Cerebellar nuclear complex (tissue), 1 donor: ENCODE data around the gene SYNGR2.
"Not testable (repeated sequence)": the region's sequence is repeated elsewhere in the genome, so short reads cannot be mapped to it uniquely, and the experiment has no call there.

Experiments used
- DNase-seq, 2 experiments: peaks; one replicate each; lab custom pipeline; 2025; lab: John Stamatoyannopoulos, UW

The SYNGR2 gene

DNA sequence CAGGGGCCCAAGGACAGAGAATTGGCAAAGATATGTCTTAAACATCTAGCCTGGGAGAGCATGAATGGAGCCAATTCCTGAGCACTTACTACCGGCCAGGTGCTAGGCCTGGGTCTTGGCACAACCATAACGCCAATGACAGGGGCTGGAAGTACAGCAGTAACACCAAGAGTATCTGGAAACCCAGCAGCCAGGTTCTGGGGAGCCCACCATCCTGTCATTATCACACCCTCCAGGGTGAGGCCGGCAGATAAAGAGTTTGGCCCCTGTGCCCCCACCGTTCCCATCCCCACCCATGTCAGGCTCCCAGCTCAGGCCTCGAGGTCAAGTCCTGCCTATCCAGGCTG, 38.3 kb upstream of the SYNGR2 start:
- no peak for DNase-seq

DNA sequence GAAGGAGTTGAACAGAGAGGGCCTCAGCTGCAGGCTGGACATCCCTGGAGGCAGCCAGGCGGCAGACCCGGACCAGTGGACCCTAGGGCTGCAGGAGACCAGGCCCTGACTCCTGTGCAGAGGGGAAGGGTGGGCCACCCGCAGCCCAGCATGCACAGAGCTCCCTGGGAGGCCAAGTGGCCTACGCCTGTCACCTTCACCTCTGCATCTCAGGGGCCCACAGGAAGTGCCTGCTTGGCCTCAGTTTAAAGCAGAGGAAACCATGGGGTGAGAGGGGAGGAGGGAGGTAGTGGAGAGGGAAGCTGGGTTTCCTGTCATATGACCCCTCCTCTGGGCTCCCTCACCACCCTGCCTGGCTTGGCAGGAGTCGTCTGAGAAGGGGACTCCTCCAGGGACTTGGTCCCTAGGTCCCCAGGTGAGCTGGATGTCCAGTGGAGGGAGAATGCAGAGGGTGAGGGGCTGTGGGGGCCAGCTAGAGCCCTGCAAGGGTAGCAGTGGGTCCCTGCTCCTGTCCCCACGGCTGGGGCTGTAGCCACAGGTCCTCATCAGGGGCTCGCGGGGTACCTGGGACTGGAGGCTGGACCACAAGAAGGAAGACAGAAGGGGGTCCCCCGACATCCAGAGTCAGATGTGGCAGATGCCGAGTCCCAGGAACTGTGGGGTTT, 37.8 kb upstream of the SYNGR2 start, which contains the start of gene TMC8:
TSS of gene TMC8 (plus strand) at position 335 of the 665 bp plus-strand sequence. CDS start 818 bp downstream, outside the sequence.
- DNase-seq: no peak

DNA sequence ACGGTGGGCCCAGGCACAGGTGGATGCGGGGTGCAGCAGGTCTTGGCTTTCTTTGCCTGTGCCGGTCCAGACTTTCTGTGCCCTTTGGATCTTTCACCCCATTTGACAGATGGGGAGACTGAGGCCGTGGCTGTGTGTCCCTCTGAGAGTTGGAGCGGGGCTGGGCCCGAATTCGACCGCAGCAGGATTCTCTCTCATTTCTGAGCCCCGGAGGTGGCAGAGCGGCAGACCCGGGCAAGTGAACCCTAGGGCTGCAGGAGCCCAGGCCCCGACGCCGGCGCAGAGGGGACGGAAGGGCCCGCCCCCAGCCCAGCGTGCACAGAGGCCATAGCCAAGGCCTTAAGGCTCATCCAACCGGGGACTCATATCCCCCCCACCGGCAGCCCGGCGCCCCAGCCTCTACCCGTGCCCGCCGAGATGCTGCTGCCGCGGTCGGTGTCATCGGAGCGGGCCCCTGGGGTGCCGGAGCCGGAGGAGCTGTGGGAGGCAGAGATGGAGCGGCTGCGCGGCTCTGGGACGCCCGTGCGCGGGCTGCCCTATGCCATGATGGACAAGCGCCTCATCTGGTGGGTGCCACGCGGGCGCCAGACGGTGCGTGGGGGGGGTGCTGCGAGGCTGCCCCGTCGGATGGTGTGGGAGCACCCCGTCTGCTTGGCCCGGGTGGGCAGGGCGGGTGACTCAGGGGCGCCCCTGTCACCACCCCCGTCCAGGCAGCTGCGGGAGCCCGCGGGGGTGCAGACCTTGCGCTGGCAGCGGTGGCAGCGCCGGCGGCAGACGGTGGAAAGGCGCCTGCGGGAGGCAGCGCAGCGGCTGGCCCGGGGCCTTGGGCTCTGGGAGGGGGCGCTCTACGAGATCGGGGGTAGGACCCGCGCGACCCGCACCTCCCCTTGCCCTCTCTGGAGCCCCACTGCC, 37.0 kb upstream of the SYNGR2 start:
- no peak for DNase-seq

DNA sequence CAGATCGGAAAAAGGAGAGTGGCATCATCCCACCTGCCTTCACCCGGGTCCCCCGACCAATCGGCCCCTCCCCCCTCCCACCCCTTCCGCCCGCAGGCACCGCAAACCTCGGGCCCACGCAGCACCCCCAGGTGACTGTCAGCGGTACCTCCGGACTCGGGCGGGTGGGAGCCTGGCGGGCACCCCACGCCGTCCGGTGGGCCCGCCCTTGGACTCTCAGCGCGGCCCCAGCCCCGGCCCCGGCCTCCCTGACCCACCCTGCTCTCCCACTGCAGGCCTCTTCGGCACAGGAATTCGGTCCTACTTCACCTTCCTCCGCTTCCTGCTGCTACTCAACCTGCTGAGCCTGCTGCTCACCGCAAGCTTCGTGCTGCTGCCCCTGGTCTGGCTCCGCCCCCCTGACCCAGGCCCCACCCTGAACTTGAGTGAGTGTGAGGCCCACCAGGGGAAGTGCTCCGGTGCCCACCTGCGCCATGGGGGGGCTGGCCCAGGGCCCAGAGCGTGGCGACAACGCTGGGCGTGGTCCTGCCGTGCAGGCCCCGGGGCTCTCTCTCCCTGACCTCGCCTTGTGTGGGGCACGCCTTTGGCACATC, 36.2 kb upstream of the SYNGR2 start:
- no peak for DNase-seq

DNA sequence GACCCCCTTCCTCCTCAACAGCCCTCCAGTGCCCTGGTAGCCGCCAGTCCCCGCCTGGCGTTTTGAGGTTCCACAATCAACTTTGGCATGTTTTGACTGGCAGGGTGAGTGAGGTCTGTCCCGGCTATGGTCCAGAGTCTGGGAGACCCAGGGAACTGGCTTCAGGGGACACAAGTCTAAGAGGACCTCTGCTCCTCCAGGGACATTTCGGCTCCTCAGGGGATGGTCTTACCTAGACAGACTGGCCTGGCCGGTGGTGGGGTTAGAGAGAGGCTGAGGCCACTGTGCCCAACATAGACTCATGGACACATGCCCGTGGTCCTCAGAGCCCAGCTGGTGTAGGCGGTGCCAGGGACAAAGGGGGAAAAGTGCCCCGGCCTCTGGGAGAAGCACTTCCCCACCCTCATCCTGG, 35.6 kb upstream of the SYNGR2 start:
- DNase-seq: no peak

DNA sequence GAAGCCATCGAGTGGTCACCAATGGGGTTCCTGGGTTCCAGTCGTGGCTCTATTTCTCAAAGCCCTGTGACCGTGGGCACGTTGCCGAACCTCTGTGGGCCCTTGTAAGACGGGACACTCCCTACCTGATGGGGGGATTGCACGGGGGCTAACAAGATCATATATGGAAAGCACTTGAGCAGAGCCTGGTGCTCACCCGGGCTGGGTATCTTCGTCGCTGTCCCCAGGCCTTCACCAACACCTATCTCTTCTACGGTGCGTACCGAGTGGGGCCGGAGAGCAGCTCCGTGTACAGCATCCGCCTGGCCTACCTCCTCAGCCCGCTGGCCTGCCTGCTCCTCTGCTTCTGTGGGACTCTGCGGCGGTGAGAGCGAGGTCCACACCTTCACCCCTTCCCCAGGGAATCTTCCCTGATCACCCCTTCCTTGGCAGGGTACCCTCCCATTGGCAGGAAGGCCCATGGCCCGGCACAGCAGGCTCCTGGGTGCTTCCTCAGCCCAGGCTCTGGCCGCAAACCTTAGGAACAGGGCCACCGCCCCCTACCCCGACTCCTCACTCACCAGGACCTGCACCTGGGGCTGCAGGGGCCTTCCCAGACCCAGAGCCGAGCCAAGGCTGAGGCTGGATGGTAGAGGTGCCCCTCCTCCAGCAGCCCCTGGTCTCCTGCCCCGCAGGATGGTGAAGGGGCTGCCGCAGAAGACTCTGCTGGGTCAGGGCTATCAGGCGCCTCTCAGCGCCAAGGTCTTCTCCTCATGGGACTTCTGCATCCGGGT, 35.0 kb upstream of the SYNGR2 start:
- no peak for DNase-seq

DNA sequence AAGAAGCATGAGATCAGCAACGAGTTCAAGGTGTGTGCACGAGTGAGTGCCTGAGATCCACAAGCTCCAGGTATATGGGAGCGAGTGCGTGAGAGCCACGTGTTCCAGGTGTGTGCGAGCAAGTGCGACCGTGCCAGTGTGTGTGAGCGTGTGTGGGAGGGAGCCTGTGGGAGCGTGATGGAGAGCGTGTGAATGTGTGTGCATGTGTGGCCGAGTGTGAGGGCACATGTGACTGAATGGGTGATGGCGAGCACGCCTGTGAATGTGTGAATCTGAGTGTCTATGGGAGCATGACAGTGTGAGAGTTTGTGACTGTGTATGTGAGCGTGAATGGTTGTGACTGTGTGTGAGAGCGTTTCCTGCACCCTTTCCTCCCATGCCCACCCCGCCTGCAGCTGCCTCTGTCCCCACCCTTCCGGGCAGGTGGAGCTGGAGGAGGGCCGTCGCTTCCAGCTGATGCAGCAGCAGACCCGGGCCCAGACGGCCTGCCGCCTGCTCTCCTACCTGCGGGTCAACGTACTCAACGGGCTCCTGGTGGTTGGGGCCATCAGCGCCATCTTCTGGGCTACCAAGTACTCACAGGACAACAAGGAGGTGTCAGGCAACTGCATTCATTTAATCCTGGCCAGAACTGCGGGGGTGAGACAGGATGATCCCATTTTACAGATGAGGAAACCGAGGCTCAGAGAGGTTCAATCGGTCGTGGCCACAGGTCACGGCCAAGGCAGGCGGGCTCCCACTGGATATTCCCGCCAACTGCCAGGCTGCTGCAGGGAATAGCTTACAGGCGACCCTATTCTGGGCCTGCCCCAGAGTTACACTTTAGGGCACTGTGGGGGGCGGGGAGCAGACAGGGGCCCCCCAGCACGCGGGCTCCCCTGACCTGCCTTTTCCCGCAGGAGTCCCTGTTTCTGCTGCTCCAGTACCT, 34.1 kb upstream of the SYNGR2 start:
- no peak for DNase-seq

DNA sequence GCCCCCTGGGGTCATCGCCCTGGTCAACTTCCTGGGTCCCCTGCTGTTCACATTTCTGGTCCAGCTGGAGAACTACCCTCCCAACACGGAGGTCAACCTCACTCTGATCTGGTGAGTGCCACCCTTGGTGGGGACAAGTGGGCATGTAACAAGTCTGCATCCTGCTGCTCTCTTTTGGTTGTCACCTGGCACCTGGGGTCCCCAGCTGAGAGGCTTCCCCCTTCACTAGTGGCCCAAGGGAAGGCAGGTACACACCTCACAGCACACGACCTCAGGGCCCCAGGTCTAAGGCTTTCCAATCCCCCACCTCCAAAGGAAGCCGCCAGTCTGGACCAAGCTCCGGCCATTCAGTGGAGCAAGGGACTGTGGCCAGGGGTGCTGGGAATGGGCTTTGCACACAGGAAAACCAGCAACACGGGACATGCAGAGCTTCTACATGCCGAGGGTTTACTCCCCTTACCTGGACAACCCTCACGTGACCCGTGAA, 33.4 kb upstream of the SYNGR2 start:
- no peak for DNase-seq

DNA sequence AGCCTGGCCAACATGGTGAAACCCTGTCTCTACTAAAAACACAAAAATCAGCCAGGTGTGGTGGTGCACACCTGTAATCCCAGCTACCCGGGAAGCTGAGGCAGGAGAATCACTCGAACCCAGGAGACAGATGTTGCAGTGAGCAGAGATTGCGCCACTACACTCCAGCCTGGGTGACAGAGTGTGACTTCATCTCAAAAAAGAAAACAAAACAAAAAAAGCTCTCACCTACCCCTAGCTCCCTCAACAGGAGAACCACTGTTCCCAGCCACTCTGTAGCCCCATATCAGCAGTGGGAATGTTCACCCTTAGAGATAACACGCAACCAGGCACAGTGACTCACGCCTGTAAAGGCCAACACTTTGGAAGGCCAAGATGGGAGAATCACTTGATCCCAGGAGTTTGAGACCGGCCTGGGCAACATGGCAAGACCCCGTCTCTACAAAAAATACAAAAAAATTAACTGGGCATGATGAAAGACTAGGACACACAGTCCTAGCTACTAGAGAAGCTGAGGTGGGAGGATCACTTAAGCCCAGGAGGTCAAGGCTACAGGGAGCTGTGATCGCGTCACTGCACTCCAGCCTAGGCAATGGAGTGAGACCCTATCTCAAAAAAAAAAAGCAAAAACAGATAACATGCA, 32.4 kb upstream of the SYNGR2 start:
- no peak for DNase-seq

DNA sequence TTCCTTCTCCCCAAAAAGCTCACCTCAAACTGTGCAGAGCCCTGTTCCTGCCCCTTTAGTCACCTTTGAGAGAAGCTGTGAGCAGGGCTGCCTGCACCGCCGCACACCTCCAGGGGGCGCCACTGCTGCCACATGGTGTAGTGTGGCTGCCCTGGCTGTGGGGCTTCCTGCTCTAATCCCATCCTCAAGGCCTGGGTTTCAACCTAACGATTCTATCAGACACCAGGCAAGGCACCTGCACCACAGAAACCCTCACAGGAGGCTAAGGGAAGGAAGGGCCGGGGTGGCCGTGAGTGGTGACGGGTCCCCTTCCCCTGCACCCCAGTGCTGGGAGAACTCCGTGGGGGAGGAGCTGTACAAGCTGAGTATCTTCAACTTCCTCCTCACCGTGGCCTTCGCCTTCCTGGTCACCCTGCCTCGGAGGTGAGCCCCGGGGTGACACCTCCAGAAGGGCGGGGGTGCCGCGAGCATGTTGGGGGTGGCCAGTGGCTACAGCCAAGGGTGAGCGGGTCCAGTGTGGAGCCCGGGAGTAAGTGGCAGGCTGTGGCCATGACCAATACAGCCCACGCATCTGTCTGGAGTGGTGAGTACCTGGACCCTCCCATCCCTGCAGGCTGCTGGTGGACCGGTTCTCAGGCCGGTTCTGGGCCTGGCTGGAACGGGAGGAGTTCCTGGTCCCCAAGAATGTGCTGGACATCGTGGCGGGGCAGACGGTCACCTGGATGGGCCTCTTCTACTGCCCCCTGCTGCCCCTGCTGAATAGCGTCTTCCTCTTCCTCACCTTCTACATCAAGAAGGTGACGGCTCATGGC, 30.8 kb upstream of the SYNGR2 start:
- no peak for DNase-seq

DNA sequence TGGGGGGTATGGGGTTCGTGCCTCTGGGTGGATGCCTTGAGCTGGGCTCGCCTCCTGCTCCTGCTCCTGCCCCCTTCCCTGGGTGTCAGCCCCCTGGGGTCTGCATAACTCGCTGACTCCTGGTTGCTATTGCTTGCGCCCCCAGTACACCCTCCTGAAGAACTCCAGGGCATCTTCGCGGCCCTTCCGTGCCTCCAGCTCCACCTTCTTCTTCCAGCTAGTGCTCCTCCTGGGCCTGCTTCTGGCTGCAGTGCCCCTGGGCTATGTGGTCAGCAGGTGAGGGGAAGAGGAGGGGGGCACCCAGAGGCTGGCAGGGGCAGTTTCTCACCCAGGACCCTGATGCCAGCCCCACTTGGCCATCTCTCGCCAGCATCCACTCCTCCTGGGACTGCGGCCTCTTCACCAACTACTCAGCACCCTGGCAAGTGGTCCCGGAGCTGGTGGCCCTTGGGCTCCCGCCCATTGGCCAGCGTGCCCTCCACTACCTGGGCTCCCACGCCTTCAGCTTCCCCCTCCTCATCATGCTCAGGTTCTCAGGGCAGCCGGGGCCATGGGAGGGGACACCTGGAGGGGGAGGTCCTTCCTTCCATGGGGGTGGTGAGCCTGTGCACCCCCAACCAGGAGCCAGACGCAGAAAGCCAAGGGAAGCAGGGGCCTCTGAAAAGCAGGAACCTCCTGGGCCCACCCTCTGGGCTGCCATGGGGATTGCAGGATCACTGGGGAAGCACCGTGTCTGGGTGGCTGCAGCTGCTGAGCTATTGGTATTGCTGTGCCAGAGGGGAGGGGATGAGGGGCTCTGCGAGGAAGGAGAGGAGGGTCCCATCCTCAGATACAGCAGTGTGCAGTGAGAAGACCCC, 29.9 kb upstream of the SYNGR2 start:
- no peak for DNase-seq

DNA sequence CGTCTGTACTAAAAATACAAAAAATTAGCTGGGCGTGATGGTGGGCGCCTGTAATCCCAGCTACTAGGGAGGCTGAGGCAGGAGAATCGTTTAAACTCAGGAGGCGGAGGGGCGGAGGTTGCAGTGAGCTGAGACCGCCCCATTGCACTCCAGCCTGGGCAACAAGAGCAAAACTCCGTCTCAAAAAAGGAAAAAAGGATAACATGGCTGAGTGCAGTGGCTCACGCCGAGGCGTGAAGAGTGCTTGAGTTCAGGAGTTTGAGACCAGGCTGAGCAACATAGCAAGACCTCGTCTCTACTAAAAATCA, 28.6 kb upstream of the SYNGR2 start:
- DNase-seq: not testable (repeated sequence)

DNA sequence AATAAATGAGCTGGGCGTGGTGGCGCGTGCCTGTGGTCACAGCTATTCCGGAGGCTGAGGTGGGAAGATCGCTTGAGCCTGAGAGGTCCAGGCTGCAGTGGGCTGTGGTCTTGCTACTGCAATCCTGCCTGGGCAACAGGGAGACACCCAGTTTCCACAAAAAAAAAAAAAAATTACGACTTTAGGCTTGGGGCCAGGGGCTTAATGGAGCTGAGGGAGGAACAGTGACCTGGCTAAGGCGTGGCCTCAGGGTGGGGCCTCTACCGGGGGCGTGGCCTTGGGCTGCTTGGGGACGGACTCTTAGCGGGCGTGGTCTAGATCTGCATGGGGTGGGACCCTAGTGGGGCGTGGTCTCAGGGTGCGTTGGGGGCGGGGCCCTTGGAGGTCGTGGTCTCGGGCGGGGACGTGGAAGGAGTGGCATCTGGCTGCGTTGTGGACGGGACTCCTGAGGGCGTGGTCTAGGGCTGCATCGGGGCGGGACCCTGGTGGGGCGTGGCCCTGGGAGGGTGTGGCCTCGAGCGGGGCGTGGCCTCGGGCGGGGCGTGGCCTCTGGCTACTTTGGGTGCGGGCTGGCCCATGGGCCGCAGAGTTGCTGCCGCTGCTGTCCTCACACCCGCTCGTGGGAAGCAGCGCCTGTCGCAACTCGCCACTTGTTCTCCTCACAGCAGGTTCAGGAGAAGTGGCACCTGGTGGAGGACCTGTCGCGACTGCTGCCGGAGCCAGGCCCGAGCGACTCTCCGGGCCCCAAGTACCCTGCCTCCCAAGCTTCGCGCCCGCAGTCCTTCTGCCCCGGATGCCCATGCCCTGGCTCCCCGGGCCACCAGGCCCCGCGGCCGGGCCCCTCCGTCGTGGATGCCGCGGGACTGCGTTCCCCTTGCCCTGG, 28.0 kb upstream of the SYNGR2 start:
- DNase-seq: no peak

DNA sequence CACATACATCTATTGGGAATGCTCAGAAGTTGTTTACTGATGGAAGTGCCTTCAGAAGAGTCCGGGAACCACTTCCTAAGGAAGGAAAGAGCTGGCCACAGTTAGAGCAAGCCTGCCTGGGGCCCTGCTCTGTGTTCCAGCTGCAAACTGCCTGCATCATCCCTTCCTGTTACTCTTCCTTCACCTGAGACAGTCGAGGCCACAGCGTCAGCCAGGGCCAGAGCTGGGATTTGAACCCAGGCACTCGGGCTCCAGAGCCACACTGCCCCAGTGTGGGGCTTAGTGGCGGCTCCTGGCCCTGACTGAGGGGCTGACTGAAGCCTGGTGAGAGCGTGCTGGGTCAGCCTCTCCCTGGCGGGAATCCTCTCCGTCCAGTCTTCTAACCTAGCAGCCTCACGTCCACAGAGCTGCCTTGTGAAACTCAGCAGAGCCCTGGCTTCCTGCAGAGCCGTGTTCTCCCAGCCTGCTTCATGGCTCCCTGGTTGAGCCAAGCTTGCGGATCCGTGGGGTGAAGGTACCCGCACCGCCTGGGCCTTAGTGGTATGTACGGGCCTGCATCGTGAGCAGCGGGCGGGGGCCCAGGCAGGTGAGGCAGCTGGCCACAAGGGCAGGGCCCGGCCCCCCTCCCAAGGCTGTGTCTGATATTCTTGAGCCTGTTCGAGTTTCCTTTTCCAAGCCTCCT, 26.8 kb upstream of the SYNGR2 start:
- DNase-seq: no peak

DNA sequence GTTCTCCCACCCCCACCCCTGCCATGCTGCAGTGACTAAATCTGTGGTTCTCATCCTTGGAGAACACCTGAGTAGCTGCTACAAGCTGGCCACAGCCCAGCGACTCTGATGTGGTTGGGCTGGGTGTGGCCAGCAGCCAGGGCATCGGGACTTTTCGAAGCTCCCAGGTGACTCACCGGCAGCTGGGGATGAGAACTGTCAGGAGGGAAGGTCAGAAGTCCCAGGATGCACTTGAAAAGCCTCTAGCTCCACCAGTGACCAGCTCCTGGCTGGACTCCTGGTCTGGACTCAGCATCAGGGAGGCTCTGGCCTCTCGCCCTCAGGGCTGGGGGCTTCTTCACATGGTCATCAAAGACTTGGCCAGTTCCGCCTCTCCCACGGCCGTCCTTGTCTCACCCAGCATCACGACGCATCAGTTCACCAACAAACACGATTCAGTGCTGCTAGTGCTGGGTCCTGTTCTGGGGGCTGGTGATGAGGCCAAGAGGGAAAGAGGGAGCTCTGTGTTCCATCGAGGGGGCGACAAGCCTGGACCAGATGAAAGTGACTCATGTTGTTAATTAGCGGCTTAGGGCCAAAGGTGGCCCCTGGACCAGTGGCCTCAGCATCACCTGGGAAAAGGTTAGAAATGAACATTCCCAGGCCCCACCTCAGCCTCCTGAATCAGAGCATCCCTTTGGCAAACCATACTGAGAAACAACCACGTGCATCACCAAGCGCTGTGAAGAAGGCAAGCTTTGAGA, 26.1 kb upstream of the SYNGR2 start:
- no peak for DNase-seq
